GM10266 (cell line): Measurements from ENCODE around the gene BRD9.
"Not testable (repeated sequence)": the region's sequence is repeated elsewhere in the genome, so short reads cannot be mapped to it uniquely, and the experiment has no call there.

Experiments
- DNase-seq: peaks from one replicate; pipeline ENCODE4 v3.0.0; 2012; ENCODE audit errors: extremely low spot score
- TF ChIP-seq, protein P1 (sequence below): IDR thresholded peaks from 2 replicates; pipeline ENCODE4 v1.5.1; 2012; ENCODE audit warnings: mild to moderate bottlenecking, low read depth; ENCODE audit not compliant: control insufficient read depth, insufficient read depth; ENCODE audit errors: missing control alignments

Gene BRD9

DNA sequence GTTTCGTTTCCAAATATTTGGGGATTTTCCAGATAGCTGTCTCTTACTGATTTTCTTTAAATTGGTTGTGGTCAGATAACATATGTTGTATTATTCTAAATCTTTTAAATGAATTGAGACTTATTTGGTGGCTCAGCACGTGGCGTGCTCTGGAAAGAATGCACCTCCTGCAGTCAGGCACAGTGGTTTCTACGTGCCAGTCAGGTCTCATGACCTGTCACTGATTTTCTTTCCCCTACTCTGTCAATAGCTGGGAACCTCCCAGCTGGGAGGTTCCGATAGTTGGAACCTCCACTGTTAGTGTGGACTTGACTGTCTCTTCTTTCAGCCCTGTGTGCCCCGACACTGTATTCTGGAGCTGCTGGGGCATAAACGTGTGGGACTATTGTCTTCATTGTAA is 27.7 kb upstream of the BRD9 start:
- no peak for DNase-seq
- TF ChIP-seq, protein P1, sequence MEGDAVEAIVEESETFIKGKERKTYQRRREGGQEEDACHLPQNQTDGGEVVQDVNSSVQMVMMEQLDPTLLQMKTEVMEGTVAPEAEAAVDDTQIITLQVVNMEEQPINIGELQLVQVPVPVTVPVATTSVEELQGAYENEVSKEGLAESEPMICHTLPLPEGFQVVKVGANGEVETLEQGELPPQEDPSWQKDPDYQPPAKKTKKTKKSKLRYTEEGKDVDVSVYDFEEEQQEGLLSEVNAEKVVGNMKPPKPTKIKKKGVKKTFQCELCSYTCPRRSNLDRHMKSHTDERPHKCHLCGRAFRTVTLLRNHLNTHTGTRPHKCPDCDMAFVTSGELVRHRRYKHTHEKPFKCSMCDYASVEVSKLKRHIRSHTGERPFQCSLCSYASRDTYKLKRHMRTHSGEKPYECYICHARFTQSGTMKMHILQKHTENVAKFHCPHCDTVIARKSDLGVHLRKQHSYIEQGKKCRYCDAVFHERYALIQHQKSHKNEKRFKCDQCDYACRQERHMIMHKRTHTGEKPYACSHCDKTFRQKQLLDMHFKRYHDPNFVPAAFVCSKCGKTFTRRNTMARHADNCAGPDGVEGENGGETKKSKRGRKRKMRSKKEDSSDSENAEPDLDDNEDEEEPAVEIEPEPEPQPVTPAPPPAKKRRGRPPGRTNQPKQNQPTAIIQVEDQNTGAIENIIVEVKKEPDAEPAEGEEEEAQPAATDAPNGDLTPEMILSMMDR, result no peak

DNA sequence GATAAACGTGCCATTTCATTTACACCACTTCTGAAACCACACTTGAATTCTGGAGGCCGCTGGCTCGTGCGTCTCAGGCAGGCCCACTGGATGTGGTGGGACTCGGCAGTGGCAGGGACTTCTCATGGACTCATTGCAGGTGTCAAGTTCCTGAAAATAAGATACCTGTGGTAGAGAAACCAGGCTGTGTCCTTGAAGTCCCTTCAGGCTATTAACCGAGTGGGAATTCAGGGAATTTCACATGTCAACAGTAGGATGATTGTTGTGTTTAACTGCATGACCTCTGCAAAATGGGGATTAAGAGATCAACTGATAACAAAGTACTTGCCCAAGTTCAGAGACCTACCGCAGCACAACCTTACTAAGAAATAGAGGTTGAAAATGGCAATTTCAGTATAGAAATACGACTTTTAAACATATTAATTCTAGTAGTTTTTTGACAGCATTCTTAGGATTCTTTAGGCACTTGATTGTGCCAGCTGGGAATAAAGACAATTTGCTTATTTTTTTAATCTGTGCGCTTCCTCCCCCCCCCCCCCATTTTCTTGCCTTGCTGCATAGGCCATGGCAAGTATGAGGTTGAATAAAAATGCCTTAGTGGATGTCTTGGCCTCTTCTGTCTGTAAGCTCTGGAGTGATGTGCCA is 26.9 kb upstream of the BRD9 start:
- DNase-seq, result no peak
- TF ChIP-seq, protein P1, result no peak

DNA sequence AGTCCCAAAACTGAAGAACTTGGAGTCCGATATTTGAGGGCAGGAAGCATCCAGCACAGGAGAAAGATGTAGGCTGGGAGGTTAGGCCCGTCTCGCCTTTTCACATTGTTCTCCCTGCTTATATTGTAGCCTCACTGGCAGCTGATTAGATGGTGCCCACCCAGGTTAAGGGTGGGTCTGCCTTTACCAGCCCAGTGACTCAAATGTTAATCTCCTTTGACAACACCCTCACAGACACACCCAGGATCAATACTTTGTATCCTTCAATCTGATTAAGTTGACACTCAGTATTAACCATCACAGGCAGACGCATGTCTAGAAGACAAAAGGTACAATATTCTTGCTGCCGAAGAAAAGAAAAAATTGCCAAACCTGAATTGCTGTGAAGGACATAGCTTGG is 26.1 kb upstream of the BRD9 start:
- not testable (repeated sequence) for DNase-seq

DNA sequence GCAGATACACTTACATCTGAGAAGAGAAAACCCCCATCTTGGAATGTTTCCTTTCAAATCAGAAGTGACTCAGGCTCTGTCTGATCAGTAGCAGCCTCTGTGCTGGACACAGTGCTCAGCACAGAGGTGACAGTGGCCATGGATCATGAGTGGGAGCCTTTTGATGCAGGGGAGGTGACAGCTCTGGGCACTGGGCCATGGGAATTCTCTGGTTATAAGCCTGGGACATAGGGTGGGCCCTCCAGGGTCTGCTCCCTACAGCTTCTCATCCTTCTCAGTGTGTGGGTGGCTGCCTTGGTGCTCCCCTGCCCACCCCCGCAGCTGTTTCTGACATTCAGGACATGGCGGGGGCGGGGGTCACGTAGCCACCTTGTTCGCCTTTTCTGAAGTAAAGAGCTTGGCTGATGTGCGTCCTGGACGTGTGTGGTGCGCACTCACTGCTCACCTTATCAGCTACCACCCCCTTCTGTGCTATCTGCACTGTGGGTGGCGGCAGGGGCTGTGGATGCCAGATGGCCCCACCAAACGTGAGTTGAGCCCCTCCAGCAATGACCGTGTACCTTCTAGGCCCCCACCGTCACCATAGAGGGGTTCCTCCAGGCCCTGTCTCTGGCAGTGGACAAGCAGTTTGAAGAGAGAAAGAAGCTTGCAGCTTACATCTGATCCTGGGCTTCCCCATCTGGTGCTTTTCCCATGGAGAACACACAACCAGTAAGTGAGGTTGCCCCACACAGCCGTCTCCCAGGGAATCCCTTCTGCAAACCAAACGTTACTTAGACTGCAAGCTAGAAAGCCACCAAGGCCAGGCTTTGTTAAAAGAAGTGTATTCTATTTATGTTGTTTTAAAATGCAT is 24.1 kb upstream of the BRD9 start:
- TF ChIP-seq, protein P1, result no peak
- no peak for DNase-seq

DNA sequence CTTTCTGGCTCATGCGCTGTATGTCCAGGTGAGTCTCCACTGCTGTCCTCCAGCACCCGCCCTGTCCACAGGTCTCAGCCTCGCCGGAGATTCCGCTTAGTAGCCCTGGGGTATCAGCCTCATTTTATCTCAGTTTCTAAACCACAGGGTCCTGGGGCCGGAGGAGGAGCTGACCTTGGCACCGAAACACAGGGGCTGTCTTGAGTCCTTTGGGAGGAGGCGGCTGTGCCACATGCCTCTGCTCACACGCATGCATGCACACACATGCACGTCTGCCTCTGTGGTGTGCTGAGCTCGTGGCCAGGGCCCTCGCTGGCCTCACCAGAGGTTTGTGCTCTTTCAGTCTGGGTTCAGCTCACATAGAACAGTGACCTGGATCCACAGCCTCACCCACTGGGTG is 23.3 kb upstream of the BRD9 start:
- DNase-seq, result no peak
- TF ChIP-seq, protein P1, result no peak

DNA sequence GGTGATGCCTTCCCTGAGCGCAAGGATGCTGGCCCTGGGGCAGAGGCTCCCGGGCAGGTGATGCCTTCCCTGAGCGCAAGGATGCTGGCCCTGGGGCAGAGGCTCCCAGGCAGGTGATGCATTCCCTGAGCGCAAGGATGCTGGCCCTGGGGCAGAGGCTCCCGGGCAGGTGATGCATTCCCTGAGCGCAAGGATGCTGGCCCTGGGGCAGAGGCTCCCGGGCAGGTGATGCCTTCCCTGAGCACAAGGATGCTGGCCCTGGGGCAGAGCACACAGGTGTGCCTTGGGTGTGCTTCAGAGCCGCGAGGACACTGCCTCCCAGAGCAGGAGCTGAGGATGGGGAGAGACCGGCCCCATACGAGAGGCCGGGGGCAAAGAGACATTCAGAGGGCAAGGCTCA is 22.7 kb upstream of the BRD9 start:
- not testable (repeated sequence) for DNase-seq

DNA sequence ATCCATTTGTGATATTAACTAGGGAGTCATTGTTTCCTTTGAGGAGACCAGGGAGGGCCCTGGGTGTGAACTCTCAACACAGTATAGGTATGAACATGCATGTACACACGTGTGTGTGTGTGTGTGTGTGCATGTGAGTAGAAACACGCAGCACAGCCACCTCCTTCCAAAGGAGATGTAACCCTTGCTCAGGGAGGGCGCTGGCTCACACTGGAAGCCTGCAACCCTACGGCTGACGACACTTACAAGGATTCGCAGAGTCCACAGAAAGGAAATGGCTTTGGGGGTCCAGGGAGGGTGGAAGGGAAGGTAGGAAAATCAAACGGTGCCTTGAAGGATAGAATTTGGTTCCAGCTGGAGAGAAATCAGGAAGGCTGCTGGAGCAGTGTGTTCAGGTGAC is 22.0 kb upstream of the BRD9 start:
- TF ChIP-seq, protein P1, result no peak
- no peak for DNase-seq

DNA sequence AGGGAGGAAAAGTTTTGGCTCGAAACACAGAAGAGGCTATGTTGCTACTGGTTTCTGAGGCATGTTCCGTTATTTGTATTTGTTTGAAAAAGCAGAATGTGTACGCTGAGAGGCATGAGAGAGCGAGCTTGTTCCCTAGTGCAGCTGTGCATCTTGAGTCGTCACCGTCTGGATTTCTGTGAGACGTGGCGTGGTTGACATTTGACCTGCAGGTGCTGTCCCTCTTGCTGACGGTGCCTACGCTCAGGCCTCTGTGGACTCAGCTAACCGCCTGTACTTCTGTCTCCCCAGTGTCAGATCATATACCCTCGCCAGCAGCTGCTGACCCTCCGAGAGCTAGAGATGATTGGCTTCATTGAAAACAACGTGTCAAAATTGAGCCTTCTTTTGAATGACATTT is 21.6 kb upstream of the BRD9 start:
- DNase-seq, result no peak
- TF ChIP-seq, protein P1, result no peak
